Left lung (tissue), 10 donors: ENCODE data around the gene JAZF1. TPM values are rescaled to one million over a fixed set of nuclear protein-coding genes. Genes with fewer than 3 reads are reported as not detected.

Experiments used
- ATAC-seq: fragments of 200-7000 bp; cut with Tn5 transposase; one replicate; pipeline ENCODE4 v1.9.1; 2020; ENCODE audit warnings: moderate library complexity
- DNase-seq, 4 donors: peaks; one replicate each; pipeline ENCODE4 v3.0.0-alpha.2; 2013 to 2020
- H3K27ac ChIP-seq, 2 donors: fragments of 200-600 bp; sonication (generic) in 1 of 2; one replicate each; pipeline versions ENCODE4 v1.5.0 to v1.8.0; 2020 to 2021
- H3K27me3 ChIP-seq, 2 donors: fragments of 200-600 bp; sonication (generic) in 1 of 2; one replicate each; pipeline versions ENCODE4 v1.5.0 to v1.8.0; 2020 to 2021
- H3K36me3 ChIP-seq, 2 donors: fragments of 200-600 bp; sonication (generic) in 1 of 2; one replicate each; pipeline versions ENCODE4 v1.5.0 to v1.8.0; 2020 to 2021
- H3K4me1 ChIP-seq, 2 donors: fragments of 200-600 bp; one replicate each; pipeline ENCODE4 v1.8.0; 2021
- H3K4me3 ChIP-seq, 2 donors: fragments of 200-600 bp; sonication (generic) in 1 of 2; one replicate each; pipeline versions ENCODE4 v1.5.0 to v1.8.0; 2020 to 2021; ENCODE audit warnings: mild to moderate bottlenecking in 1 of 2
- H3K9me3 ChIP-seq, 2 donors: fragments of 200-600 bp; sonication (generic) in 1 of 2; one replicate each; pipeline versions ENCODE4 v1.5.0 to v1.8.0; 2020 to 2021
- intact Hi-C, 2 donors: fragments of 100-400 bp; cut with DNase I; formaldehyde crosslinking; loops; one replicate each; pipeline versions ENCODE4 v1.11.2 to v1.14.2; 2022
- polyA plus RNA-seq, 6 donors: library from polyadenylated mRNA; unstranded; fragments of 120-200 nt; gene quantifications; one replicate each; pipeline ENCODE4 v1.2.1, GENCODE V29; 2013; ENCODE audit not compliant: insufficient read length in 6 of 6
- total RNA-seq, 2 donors: library from RNA; stranded (reverse); fragmentation: NEBNext Ultra II Directional; extraction: Animal tissue kit (Norgen Biotek cat#: 25700); gene quantifications; one replicate each; pipeline ENCODE4 v1.2.1, GENCODE V29; 2021
- TF ChIP-seq, protein P1 (sequence below), 2 donors: fragments of 200-600 bp; sonication (generic) in 1 of 2; IDR thresholded peaks; one replicate each; pipeline versions ENCODE4 v1.5.0 to v1.8.0; 2021; ENCODE audit warnings: antibody characterized with exemption in 2 of 2
- donor health status: DM: no; HTN: yes; CAD: no.
- donor health status: DM: no; HTN: no; CAD: no.

JAZF1 gene
- total and polyA plus RNA-seq, 8 donors: 11.1 to 18.2 (median 13.8) TPM

DNA sequence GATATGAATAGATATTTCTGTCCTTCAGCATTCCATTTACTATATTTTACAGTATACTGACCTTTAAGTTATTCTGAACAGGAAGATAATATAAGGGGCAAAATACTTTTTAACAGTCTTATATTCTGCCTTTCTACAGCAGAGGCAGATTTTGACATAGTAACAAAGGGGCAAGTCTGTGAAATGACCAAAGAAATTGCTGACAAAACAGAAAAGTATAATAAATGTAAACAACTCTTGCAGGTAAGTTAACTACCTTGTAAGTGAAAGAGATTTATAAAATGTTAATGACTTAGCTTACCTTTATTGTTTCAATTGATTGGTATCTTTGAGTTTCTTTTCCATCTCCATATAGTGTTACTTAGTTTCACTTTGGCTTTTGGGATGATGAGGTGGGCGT, 384.6 kb downstream of the JAZF1 start:
- TF ChIP-seq, protein P1, sequence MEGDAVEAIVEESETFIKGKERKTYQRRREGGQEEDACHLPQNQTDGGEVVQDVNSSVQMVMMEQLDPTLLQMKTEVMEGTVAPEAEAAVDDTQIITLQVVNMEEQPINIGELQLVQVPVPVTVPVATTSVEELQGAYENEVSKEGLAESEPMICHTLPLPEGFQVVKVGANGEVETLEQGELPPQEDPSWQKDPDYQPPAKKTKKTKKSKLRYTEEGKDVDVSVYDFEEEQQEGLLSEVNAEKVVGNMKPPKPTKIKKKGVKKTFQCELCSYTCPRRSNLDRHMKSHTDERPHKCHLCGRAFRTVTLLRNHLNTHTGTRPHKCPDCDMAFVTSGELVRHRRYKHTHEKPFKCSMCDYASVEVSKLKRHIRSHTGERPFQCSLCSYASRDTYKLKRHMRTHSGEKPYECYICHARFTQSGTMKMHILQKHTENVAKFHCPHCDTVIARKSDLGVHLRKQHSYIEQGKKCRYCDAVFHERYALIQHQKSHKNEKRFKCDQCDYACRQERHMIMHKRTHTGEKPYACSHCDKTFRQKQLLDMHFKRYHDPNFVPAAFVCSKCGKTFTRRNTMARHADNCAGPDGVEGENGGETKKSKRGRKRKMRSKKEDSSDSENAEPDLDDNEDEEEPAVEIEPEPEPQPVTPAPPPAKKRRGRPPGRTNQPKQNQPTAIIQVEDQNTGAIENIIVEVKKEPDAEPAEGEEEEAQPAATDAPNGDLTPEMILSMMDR (IDR thresholded peaks at IDR 0.05): no peak
- H3K9me3 ChIP-seq: no peaks in the 10 kb centered on the region
- intact Hi-C loops: no loop called here
- H3K36me3 ChIP-seq: peaks cover 0 to 64% of the 10 kb centered on the region in 2 donors
- DNase-seq: no peak
- no peak for ATAC-seq
- no peaks in the 10 kb centered on the region for H3K4me1 ChIP-seq
- no peaks in the 10 kb centered on the region for H3K27me3 ChIP-seq
- no peak overlapping the region for H3K27ac ChIP-seq
- H3K4me3 ChIP-seq: no peak overlapping the region

DNA sequence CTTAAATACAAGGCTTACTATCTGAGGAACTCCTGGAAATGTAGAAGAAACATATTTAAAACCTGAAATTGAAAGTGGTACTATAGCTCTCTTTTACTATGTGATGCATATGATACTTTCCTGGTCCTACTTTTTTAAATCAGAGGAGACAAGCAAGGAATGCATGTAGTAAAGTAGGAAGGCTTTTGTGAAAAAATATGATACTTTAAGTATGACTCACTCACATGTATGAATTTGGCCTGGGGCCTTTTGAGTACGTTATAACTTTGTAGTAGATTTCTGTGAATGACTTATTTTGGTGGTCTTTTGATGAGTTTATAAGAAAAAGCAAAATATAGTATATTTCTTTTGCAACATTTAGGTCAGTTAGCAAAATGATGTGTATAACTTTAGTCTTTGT, 386.8 kb downstream of the JAZF1 start:
- TF ChIP-seq, protein P1 (IDR thresholded peaks at IDR 0.05): no peak
- intact Hi-C loops: no loop called here
- Histone ChIP-seq H3K4me1 (no peaks in the 10 kb centered on the region), H3K9me3 (no peaks in the 10 kb centered on the region), H3K27ac (no peak overlapping the region), H3K27me3 (no peaks in the 10 kb centered on the region), H3K36me3 (peaks cover 0 to 60% of the 10 kb centered on the region in 2 donors), H3K4me3 (no peak overlapping the region)
- DNase-seq (no peak), ATAC-seq (no peak)

DNA sequence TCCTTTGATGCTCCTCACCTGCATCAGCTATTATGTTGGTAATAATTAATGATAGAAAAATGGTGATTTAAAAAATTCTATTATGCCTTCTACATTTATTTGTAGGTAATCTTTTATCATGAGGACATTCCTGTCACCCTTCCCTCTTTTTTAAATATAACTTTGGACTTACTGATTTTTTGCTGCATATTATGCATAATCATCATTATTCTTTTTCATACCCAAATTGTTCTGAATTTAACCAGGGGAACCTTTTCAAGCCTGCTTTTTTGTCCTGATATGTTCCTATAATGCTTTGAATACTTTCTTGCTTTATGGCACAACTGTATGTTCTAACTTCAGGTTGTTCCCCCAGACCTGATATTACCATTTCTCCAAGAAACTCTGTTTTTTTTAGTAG, 392.2 kb downstream of the JAZF1 start:
- peaks cover 0 to 6% of the 10 kb centered on the region in 2 donors for H3K4me1 ChIP-seq
- TF ChIP-seq, protein P1 (IDR thresholded peaks at IDR 0.05): no peak
- DNase-seq (no peak), ATAC-seq (no peak)
- H3K36me3 ChIP-seq: peaks cover 0 to 47% of the 10 kb centered on the region in 2 donors
- H3K27ac ChIP-seq: no peak overlapping the region
- H3K9me3 ChIP-seq: no peaks in the 10 kb centered on the region
- H3K27me3 ChIP-seq: no peaks in the 10 kb centered on the region
- intact Hi-C loops: no loop called here
- no peak overlapping the region for H3K4me3 ChIP-seq

DNA sequence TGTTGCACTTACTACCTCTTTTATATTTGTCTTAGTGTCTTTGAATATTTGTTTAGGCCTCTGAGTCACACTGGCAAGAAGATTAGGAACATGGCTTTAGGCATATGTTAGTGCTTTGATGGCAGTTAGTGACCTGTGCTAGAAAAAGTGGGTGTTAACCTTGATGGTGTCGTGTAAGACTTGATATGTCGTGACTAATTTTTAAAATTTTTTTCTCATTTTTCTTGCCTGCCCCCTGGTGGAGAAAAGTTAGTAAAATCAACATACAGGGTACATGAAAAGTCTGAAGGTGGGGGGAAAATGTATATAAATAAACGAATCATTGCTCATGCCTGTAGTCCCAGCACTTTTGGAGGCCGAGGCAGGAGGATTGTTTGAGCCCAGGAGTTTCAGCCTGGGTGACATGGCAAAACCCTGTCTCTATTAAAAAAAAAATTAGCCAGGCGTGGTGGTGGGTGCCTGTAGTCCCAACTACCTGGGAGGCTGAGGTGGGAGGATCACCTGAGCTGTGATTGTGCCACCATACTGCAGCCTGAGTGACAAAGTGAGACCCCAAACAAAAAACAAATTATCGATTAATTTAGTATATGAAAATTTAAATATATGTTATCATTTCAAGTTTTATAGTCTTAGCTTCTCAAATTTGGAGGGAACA, 396.1 kb downstream of the JAZF1 start:
- TF ChIP-seq, protein P1 (IDR thresholded peaks at IDR 0.05): peak; percentile 42 to 55
- no peak overlapping the region for H3K27ac ChIP-seq
- H3K4me1 ChIP-seq: peaks cover 0 to 11% of the 10 kb centered on the region in 2 donors
- H3K36me3 ChIP-seq: peaks cover 0 to 32% of the 10 kb centered on the region in 2 donors
- intact Hi-C loops: no loop called here
- no peak overlapping the region for H3K4me3 ChIP-seq
- DNase-seq (peak in 1 of 4 donors; percentile 12), ATAC-seq (peak; percentile 81)
- H3K27me3 ChIP-seq: no peaks in the 10 kb centered on the region
- no peaks in the 10 kb centered on the region for H3K9me3 ChIP-seq

DNA sequence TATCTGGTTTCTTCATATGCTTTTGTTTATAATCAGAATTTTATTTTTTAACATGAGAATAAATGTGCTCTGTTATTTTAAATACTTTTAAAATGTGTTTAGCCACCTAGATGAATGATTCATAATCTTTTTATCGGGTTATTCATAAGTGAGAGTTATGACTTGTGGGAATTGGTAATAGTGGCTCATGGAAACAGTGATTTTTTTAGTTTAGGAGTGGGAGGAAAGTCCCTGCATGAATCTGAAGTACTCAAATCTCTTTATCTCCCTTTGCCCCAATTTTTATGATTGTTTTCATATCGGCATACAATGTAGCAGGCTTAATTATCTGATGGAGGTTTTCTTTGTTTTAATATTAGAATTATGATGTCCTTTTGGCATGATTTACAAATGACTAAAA, 397.7 kb downstream of the JAZF1 start:
- no peak overlapping the region for H3K4me3 ChIP-seq
- no peak for ATAC-seq
- TF ChIP-seq, protein P1 (IDR thresholded peaks at IDR 0.05): no peak
- no peak for DNase-seq
- H3K4me1 ChIP-seq: peaks cover 0 to 11% of the 10 kb centered on the region in 2 donors
- H3K9me3 ChIP-seq: no peaks in the 10 kb centered on the region
- no peaks in the 10 kb centered on the region for H3K27me3 ChIP-seq
- H3K27ac ChIP-seq: no peak overlapping the region
- peaks cover 0 to 39% of the 10 kb centered on the region in 2 donors for H3K36me3 ChIP-seq
- intact Hi-C loops: no loop called here
